H1 (cell line): ENCODE results near the gene CD151. TPM values are rescaled to one million over a fixed set of nuclear protein-coding genes. Genes with fewer than 3 reads are reported as not detected.

Source experiments
- CHD7 ChIP-seq: fragments of 300-600 bp; sonication (generic); IDR thresholded peaks from 2 replicates; pipeline ENCODE4 v1.7.1; 2012; ENCODE audit warnings: low read length, moderate library complexity, mild to moderate bottlenecking, inconsistent platforms; ENCODE audit not compliant: insufficient replicate concordance
- polyA plus RNA-seq, 7 experiments: library from polyadenylated mRNA; depleted of rRNA in 3 of 7; stranded (reverse) in 5 of 7; unstranded in 2 of 7; fragments of >200 nt in 5 of 7; fragments of 200-250 nt in 2 of 7; gene quantifications; 1 replicate in 5 of 7; 2 replicates in 1 of 7; 4 replicates in 1 of 7; pipeline versions ENCODE4 v1.2.1 to v1.2.3, GENCODE V29; 2011 to 2013; ENCODE audit warnings: missing spikeins in 2 of 7, mixed read lengths in 2 of 7
- total RNA-seq: library from RNA; stranded (reverse); fragmentation: NEBNext Ultra II Directional; extraction: Animal tissue kit (Norgen Biotek cat#: 25700); gene quantifications from 2 replicates; pipeline ENCODE4 v1.2.1, GENCODE V29; 2021

The CD151 gene
- total and polyA plus RNA-seq, 2 of the 8 experiments (the other 6 are each of a cell fraction or from before 2014, with no cell fraction given), result 101 to 212 TPM

- TF ChIP-seq CHD7, result no peak
Measured at GRCh38 chr11:827146-827896, 5.4 kb upstream of the CD151 start (continued).
